ENCODE results near the gene TRIM24.

The TRIM24 gene

DNA sequence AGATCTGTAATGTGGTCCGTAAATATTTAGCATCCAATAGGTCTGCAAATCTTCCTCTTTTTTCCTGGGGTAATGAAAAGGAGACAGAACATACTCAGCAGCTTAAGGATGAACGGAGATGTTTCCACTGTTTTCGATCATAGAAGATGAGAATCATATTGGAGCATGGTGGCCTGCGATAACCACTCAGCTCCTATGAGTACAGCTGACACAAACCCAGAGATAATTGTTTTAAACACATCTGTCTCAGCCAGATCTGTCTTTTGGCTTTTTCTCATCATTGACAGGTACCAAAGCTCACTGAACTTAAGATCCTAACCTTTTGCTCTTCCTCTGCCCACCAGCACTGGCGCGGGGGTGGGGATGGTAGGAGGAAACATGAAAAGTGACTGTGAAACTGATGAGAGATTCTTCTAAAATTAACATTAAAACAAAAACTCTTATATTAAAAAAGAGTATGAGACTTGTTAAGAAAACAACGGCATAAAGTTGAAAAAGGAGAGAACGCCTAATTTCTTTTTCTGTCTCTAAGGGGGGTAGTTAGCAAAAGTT is 170.1 kb downstream of the TRIM24 start:
- DNase-seq = no peak

DNA sequence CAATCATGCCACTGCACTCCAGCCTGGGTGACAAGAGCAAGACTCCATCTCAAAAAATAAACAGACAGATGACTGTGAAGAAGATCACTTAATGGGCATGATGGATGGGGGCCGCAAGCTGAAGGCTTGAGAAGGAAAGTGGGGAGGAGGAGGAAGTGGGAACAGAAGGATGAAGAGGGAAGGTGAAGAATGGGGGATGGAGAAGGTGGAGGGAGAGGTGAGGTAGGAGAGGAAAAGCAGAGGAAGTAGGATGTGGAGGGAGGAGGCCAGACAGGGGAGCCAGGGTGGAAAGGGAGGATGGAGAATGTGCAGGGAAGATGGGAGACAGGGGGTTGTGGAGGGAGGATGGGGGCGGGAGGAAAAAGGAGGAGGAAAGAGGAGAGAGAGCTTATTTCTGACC is 172.3 kb downstream of the TRIM24 start:
- DNase-seq = no peak

DNA sequence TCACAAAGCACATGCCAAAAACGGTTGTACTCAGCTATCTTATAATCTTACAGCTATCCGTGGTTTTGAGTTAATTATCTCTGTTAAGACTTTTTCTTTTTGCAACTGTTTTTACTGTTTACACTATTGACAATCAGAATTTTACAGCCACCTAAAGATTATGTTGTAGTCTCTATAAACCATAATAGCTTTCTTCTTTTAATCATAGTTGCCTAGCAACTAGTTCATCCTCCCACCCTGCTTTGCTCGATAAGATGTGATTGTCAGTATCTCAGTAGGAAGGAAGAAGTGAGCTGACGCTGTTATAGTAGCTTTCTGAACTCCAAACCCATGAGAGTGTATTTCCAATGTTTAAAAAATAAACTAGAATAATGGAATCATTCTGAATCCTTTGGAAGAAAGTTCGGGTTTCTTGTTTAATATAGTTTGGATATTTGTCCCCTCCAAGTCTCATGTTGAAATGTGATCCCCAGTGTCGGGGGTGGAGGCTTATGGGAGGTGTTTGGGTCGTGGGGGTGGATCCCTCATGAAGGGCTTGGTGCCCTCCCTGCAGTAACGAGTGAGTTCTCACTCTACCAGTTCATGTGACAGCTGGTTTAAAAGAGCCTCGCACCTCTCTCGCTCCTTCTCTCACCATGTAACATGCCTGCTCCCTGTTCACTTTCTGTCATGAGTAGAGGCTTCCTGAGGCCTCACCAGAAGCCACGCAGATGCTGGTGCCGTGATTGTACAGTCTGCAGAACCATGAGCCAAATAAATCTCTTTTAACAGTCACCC is 173.0 kb downstream of the TRIM24 start:
- no peak for DNase-seq

All from activated CD8-positive, alpha-beta memory T cell treated with anti-CD3 and anti-CD28 coated beads, Interleukin-2, amount 50 U/mL, for 48 hours (primary cell).